ENCODE data around the gene USP28. TPM values are rescaled to one million over a fixed set of nuclear protein-coding genes. Genes with fewer than 3 reads are reported as not detected.

USP28 gene
- total RNA-seq, 2 experiments from 2014 or later, result 7.9 to 9.4 TPM

GRCh38 chr11:113838005-113838404 lies 37.4 kb downstream of the USP28 start:
- Mint-ChIP-seq H3K9me3 (no peaks in the 10 kb centered on the region), H3K27ac (no peak overlapping the region), H3K4me1 (ENCODE audit: low read depth) (no peaks in the 10 kb centered on the region), H3K36me3 (ENCODE audit: low read depth) (peaks cover 33% of the 10 kb centered on the region), H3K4me3 (no peak overlapping the region), H3K27me3 (no peaks in the 10 kb centered on the region)
- Histone ChIP-seq H3K36me3 (ENCODE audit: insufficient read depth, low read length) (peaks cover 18% of the 10 kb centered on the region), H3K27me3 (ENCODE audit: control insufficient read depth in 1 of 2, insufficient read depth in 2 of 2, low read length in 2 of 2) (no peaks in the 10 kb centered on the region), H3K27ac (ENCODE audit: low read depth in 1 of 2, low read length in 2 of 2) (no peak overlapping the region), H3K9me3 (ENCODE audit: control insufficient read depth in 1 of 2, insufficient read depth in 1 of 2, low read length in 2 of 2) (no peaks in the 10 kb centered on the region), H3K4me3 (ENCODE audit: low read length) (no peak overlapping the region), H3K4me1 (ENCODE audit: insufficient read depth, low read length) (no peaks in the 10 kb centered on the region)
- ChIA-PET CTCF (no interaction called here), POLR2A (no interaction called here)
- ATAC-seq (ENCODE audit: poor library complexity) (no peak), DNase-seq (no peak)
- intact Hi-C loops (cut with DNase I, micrococcal nuclease), result no loop called here
- TF ChIP-seq, protein P1, sequence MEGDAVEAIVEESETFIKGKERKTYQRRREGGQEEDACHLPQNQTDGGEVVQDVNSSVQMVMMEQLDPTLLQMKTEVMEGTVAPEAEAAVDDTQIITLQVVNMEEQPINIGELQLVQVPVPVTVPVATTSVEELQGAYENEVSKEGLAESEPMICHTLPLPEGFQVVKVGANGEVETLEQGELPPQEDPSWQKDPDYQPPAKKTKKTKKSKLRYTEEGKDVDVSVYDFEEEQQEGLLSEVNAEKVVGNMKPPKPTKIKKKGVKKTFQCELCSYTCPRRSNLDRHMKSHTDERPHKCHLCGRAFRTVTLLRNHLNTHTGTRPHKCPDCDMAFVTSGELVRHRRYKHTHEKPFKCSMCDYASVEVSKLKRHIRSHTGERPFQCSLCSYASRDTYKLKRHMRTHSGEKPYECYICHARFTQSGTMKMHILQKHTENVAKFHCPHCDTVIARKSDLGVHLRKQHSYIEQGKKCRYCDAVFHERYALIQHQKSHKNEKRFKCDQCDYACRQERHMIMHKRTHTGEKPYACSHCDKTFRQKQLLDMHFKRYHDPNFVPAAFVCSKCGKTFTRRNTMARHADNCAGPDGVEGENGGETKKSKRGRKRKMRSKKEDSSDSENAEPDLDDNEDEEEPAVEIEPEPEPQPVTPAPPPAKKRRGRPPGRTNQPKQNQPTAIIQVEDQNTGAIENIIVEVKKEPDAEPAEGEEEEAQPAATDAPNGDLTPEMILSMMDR (IDR thresholded peaks at IDR 0.05), result no peak

DNA sequence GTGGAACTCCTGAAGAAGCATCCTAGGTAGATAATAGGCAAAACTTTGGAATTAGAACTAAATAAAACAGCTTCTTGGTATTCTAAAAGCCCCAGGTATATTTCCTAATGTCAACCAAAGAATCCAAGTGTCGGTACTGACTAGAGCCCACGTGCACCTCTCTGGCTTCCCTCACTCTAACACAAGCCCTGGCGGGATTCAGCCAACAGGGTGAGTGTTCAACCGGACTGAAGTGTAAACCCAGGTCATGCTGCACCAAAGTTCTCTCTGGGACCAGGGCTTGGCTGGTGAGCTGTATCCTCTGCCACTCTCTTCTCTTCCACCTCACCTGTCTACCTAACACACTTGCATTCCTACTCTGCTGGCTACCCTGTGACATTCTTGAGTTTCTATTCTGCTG lies 40.1 kb downstream of the USP28 start:
- intact Hi-C loops (cut with DNase I, micrococcal nuclease), result no loop called here
- DNase-seq (no peak), ATAC-seq (ENCODE audit: poor library complexity) (no peak)
- H3K4me1 ChIP-seq (ENCODE audit: insufficient read depth, low read length), result no peaks in the 10 kb centered on the region
- peaks cover 11% of the 10 kb centered on the region for H3K36me3 ChIP-seq (ENCODE audit: insufficient read depth, low read length)
- Mint-ChIP-seq H3K4me1 (ENCODE audit: low read depth) (no peaks in the 10 kb centered on the region), H3K27ac (no peak overlapping the region), H3K9me3 (no peaks in the 10 kb centered on the region), H3K4me3 (no peak overlapping the region), H3K27me3 (no peaks in the 10 kb centered on the region), H3K36me3 (ENCODE audit: low read depth) (peaks cover 39% of the 10 kb centered on the region)
- H3K4me3 ChIP-seq (ENCODE audit: low read length), result no peak overlapping the region
- CTCF ChIA-PET, result no interaction called here
- no peaks in the 10 kb centered on the region for H3K9me3 ChIP-seq (ENCODE audit: control insufficient read depth in 1 of 2, insufficient read depth in 1 of 2, low read length in 2 of 2)
- TF ChIP-seq, protein P1 (IDR thresholded peaks at IDR 0.05), result no peak
- no peaks in the 10 kb centered on the region for H3K27me3 ChIP-seq (ENCODE audit: control insufficient read depth in 1 of 2, insufficient read depth in 2 of 2, low read length in 2 of 2)
- no peak overlapping the region for H3K27ac ChIP-seq (ENCODE audit: low read depth in 1 of 2, low read length in 2 of 2)
- POLR2A ChIA-PET, result no interaction called here

- H3K27ac Mint-ChIP-seq, result no peak overlapping the region
- CTCF ChIA-PET, result no interaction called here
- H3K4me1 ChIP-seq (ENCODE audit: insufficient read depth, low read length), result no peaks in the 10 kb centered on the region
Measured at GRCh38 chr11:113833151-113833550, 42.2 kb downstream of the USP28 start.

More at GRCh38 chr11:113833151-113833550, 42.2 kb downstream of the USP28 start:
- DNase-seq (no peak), ATAC-seq (ENCODE audit: poor library complexity) (no peak)
- Mint-ChIP-seq H3K4me1 (ENCODE audit: low read depth) (no peaks in the 10 kb centered on the region), H3K27me3 (no peaks in the 10 kb centered on the region), H3K4me3 (no peak overlapping the region), H3K9me3 (no peaks in the 10 kb centered on the region), H3K36me3 (ENCODE audit: low read depth) (peaks cover 44% of the 10 kb centered on the region)
- Histone ChIP-seq H3K27ac (ENCODE audit: low read depth in 1 of 2, low read length in 2 of 2) (no peak overlapping the region), H3K9me3 (ENCODE audit: control insufficient read depth in 1 of 2, insufficient read depth in 1 of 2, low read length in 2 of 2) (no peaks in the 10 kb centered on the region), H3K4me3 (ENCODE audit: low read length) (no peak overlapping the region), H3K36me3 (ENCODE audit: insufficient read depth, low read length) (peaks cover 9% of the 10 kb centered on the region), H3K27me3 (ENCODE audit: control insufficient read depth in 1 of 2, insufficient read depth in 2 of 2, low read length in 2 of 2) (no peaks in the 10 kb centered on the region)
- intact Hi-C loops (cut with DNase I, micrococcal nuclease), result no loop called here
- POLR2A ChIA-PET, result no interaction called here
- TF ChIP-seq, protein P1 (IDR thresholded peaks at IDR 0.05), result no peak

Data from CD4-positive, alpha-beta T cell (primary cell).